Epithelial cell of proximal tubule (primary cell): ENCODE measurements around the gene FAM171A1. TPM values are rescaled to one million over a fixed set of nuclear protein-coding genes. Genes with fewer than 3 reads are reported as not detected.

Source experiments
- DNase-seq: peaks from one replicate; pipeline ENCODE4 v3.0.0-alpha.2; 2011; ENCODE audit warnings: low read depth
- H3K4me3 ChIP-seq: 2 replicates; pipeline ENCODE4 v1.5.1; 2011; ENCODE audit warnings: low read depth, mild to moderate bottlenecking, low read length
- total RNA-seq: library from RNA; depleted of rRNA; stranded (reverse); fragments of >200 nt; gene quantifications from 2 replicates; pipeline ENCODE4 v1.2.3, GENCODE V29; 2015
- TF ChIP-seq, protein P1 (sequence below): conservative IDR thresholded peaks from 2 replicates; pipeline ENCODE4 v1.5.1; 2012; ENCODE audit warnings: low read depth, mild to moderate bottlenecking, low read length

The FAM171A1 gene
- total RNA-seq, 1 donor from 2014 or later, result 20.2 TPM

DNA sequence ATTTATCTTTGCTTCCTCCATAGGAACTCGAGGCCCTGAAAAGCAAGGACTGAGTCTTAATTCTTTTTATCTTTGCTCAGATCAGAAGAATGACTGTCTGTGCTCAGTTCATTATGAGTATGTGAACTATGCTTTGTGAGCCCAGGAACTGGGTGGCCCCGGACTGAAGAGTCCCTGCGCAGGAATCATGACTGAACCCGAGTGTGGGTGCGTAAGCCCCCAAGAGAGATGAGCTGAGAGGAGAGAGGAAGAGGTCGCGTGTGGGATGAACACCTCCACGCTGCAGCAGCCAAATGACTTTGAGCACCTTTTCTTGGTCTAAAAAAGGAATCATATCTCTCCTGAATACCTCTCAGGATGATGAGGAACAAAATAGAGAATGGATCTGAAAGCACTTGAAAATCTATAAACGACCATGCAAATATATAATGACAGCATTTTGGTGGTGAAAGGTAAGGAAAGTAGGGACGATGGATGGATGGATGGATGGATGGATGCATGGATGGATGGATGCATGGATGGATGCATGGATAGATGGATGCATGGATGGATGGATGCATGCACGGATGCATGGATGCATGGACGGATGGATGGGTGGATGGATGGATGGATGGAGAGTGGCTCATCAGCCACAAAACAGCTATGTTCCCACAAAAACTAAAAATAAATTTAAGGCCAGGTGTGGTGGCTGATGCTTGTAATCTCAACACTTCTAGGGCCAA, 19.8 kb downstream of the FAM171A1 start:
- no peak overlapping the region for H3K4me3 ChIP-seq
- TF ChIP-seq, protein P1, sequence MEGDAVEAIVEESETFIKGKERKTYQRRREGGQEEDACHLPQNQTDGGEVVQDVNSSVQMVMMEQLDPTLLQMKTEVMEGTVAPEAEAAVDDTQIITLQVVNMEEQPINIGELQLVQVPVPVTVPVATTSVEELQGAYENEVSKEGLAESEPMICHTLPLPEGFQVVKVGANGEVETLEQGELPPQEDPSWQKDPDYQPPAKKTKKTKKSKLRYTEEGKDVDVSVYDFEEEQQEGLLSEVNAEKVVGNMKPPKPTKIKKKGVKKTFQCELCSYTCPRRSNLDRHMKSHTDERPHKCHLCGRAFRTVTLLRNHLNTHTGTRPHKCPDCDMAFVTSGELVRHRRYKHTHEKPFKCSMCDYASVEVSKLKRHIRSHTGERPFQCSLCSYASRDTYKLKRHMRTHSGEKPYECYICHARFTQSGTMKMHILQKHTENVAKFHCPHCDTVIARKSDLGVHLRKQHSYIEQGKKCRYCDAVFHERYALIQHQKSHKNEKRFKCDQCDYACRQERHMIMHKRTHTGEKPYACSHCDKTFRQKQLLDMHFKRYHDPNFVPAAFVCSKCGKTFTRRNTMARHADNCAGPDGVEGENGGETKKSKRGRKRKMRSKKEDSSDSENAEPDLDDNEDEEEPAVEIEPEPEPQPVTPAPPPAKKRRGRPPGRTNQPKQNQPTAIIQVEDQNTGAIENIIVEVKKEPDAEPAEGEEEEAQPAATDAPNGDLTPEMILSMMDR, result no peak
- no peak for DNase-seq

- TF ChIP-seq, protein P1, result no peak
- no peak for DNase-seq
- H3K4me3 ChIP-seq, result peak overlapping the region; percentile 48
These were observed 22.0 kb downstream of the FAM171A1 start for GRCh38 chr10:15349112-15349511.

DNA sequence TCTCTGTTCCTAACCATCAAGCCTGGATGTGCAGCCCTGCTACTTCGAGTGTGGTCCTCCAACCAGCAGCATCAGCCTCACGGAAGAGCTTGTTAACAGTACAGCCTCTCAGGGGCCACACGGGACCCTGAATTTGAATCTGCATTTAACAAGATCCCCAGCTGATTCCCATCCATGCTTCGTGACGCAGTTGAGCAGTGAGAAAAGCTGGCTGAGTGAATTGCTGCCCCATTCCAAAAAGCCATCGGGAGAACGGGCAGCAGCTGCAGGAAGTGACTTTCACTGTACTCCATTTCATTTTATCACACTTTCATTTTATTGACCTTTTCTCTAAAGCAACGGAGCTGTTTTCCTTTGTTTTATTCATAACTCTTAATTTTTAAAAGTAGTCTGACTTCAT, 22.5 kb downstream of the FAM171A1 start:
- peak overlapping the region; percentile 48 for H3K4me3 ChIP-seq
- TF ChIP-seq, protein P1, result no peak
- no peak for DNase-seq

DNA sequence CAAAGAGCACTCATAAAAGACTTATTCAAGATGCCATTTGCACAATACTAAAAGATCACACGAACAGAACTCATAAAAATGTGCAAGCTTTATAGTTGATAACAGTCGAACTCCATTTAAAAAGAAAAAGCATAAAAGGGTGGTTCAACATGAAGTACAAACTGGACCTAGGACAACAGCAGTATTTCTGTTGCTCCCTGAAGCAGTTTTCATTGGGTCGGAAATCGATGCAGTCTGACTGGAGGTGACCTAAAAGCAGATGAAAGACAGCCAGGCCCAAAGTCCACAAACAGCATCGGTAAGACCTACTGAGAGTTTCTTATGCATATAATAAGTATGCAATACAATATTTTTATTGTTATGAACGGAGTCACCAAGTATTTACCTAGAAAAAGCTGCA, 23.9 kb downstream of the FAM171A1 start:
- no peak overlapping the region for H3K4me3 ChIP-seq
- TF ChIP-seq, protein P1, result no peak

GRCh38 chr10:15346440-15347141, 24.5 kb downstream of the FAM171A1 start:
- no peak for DNase-seq
- TF ChIP-seq, protein P1, result no peak

More for the DNA sequence above, 23.9 kb downstream of the FAM171A1 start:
- DNase-seq, result no peak

DNA sequence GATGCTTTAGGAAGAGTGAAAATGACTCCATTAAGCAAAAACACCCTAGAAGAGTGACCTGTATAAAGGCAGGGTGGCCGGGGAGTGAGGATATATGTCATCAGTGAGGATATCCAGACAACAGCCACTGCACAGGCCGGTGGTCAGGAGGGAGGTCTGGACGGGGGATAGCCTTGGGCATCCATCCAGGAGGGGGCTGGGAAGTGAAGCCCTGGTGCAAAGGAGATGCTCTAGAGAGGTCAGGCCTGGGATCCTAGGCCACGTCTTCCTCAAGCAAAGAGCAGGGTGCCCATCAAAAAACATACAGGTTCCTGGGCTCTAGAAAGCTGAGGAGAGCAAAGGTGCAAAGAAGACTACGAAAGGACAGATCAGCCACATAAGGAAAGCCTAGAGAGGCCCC, 25.6 kb downstream of the FAM171A1 start:
- no peak for DNase-seq
- TF ChIP-seq, protein P1, result no peak
- no peak overlapping the region for H3K4me3 ChIP-seq

More at GRCh38 chr10:15346440-15347141, 24.5 kb downstream of the FAM171A1 start:
- H3K4me3 ChIP-seq, result no peak overlapping the region

- TF ChIP-seq, protein P1, result no peak
- DNase-seq, result no peak
- no peak overlapping the region for H3K4me3 ChIP-seq
These were observed 26.2 kb downstream of the FAM171A1 start for GRCh38 chr10:15344876-15345285.
